Vagina (tissue), 2 donors: ENCODE data around the gene ATP1A4. TPM values are rescaled to one million over a fixed set of nuclear protein-coding genes. Genes with fewer than 3 reads are reported as not detected.

Source experiments
- DNase-seq, 2 donors: peaks; one replicate each; pipeline ENCODE4 v3.0.0-alpha.2; 2017; ENCODE audit errors: extremely low spot score in 2 of 2
- H3K27ac ChIP-seq: fragments of 200-600 bp; sonication (generic); one replicate; pipeline ENCODE4 v1.5.1; 2019
- H3K27me3 ChIP-seq: fragments of 200-600 bp; sonication (generic); one replicate; pipeline ENCODE4 v1.5.1; 2019
- H3K36me3 ChIP-seq, 2 donors: fragments of 200-600 bp; sonication (generic); one replicate each; pipeline ENCODE4 v1.5.1; 2017 to 2019
- H3K4me1 ChIP-seq: fragments of 200-600 bp; sonication (generic); one replicate; pipeline ENCODE4 v1.5.1; 2019
- H3K4me3 ChIP-seq, 2 donors: fragments of 200-600 bp; sonication (generic); 1 replicate in 1 of 2; 2 replicates in 1 of 2; pipeline ENCODE4 v1.5.1; 2016 to 2019
- H3K9me3 ChIP-seq: fragments of 200-600 bp; sonication (generic); one replicate; pipeline ENCODE4 v1.5.1; 2019
- POLR2A ChIP-seq, 2 donors: fragments of 450-650 bp; IDR thresholded peaks; one replicate each; pipeline ENCODE4 v1.6.1; 2017; ENCODE audit warnings: antibody characterized with exemption in 2 of 2, mild to moderate bottlenecking in 2 of 2, moderate library complexity in 2 of 2
- POLR2AphosphoS5 ChIP-seq, 2 donors: sonication (generic); formaldehyde crosslinking; IDR thresholded peaks; one replicate each; pipeline ENCODE4 v1.9.0; 2017; ENCODE audit warnings: antibody characterized with exemption in 2 of 2, mild to moderate bottlenecking in 2 of 2, low read depth in 1 of 2; ENCODE audit not compliant: insufficient read depth in 1 of 2
- intact Hi-C: fragments of 100-400 bp; cut with DNase I; formaldehyde crosslinking; loops from one replicate; pipeline ENCODE4 v1.15.1; 2023
- total RNA-seq: library from RNA; depleted of rRNA; stranded (reverse); fragments of >200 nt; gene quantifications from one replicate; pipeline ENCODE4 v1.2.3, GENCODE V29; 2016
- TF ChIP-seq, protein P1 (sequence below), 3 experiments: fragments of 450-650 bp in 2 of 3; fragments of 200-600 bp in 1 of 3; sonication (generic) in 1 of 3; IDR thresholded peaks; one replicate each; pipeline ENCODE4 v1.5.1; 2017 to 2019; ENCODE audit warnings: antibody characterized with exemption in 3 of 3, mild to moderate bottlenecking in 2 of 3, moderate library complexity in 2 of 3

The ATP1A4 gene
- total RNA-seq, 1 donor from 2014 or later, result not detected

DNA sequence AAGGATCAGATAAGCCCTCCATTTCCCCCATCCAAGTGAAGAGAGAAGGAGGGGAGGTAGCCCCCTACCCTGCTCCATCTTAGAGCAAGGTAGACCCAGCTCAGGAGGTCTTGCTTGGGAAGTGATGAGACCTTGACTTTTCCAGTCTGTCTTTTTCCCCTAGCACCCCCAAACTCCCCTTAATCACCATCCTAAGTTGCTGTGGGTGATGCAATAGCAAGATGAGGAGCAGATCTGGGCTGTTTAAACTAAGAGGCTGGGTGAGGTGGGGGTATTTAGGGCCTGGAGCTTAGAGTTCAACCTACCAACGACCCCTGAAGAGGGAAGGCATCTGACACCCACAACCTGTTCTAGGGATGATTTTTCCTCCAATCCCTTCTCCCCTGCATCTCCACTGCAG is 34.1 kb upstream of the ATP1A4 start:
- DNase-seq, result no peak
- Histone ChIP-seq H3K4me1 (peaks cover 15% of the 10 kb centered on the region), H3K36me3 (no peaks in the 10 kb centered on the region), H3K27ac (no peak overlapping the region), H3K9me3 (no peaks in the 10 kb centered on the region), H3K27me3 (no peaks in the 10 kb centered on the region), H3K4me3 (peak overlapping the region; percentile 28 to 37)
- TF ChIP-seq, protein P1, sequence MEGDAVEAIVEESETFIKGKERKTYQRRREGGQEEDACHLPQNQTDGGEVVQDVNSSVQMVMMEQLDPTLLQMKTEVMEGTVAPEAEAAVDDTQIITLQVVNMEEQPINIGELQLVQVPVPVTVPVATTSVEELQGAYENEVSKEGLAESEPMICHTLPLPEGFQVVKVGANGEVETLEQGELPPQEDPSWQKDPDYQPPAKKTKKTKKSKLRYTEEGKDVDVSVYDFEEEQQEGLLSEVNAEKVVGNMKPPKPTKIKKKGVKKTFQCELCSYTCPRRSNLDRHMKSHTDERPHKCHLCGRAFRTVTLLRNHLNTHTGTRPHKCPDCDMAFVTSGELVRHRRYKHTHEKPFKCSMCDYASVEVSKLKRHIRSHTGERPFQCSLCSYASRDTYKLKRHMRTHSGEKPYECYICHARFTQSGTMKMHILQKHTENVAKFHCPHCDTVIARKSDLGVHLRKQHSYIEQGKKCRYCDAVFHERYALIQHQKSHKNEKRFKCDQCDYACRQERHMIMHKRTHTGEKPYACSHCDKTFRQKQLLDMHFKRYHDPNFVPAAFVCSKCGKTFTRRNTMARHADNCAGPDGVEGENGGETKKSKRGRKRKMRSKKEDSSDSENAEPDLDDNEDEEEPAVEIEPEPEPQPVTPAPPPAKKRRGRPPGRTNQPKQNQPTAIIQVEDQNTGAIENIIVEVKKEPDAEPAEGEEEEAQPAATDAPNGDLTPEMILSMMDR (IDR thresholded peaks at IDR 0.05), result no peak
- no peak for TF ChIP-seq POLR2A (IDR thresholded peaks at IDR 0.05)
- TF ChIP-seq POLR2AphosphoS5 (IDR thresholded peaks at IDR 0.05; ENCODE audit: insufficient read depth in 1 of 2, low read depth in 1 of 2), result no peak
- intact Hi-C loops, result no loop called here

DNA sequence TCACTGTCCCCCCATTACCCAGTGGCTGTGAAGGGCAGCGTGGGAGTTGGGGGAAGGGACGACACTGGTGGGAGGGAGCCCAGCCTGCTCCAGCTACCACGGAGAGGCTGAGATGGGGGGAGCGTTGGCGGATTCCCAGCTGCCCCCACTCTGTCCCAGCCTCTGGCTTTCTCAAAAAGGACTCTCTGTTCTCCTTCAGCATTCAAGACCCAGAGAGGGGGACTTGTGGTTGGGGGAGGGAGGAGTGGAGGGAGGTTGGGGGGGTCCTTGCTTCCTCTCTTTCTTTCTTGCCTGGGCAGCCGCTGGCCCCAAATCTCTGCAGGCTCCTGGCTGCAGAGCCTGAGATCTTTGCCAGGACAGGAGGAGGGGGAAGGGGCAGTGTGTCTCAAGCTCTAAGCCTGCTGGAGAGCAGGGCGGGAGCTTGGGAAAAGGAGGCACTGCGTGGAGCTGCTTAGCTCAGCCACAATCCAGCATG is 33.7 kb upstream of the ATP1A4 start:
- Histone ChIP-seq H3K4me3 (peak overlapping the region in 1 of 2 donors; percentile 28), H3K27me3 (no peaks in the 10 kb centered on the region), H3K4me1 (peaks cover 15% of the 10 kb centered on the region), H3K9me3 (no peaks in the 10 kb centered on the region), H3K27ac (no peak overlapping the region), H3K36me3 (no peaks in the 10 kb centered on the region)
- TF ChIP-seq POLR2AphosphoS5 (IDR thresholded peaks at IDR 0.05; ENCODE audit: insufficient read depth in 1 of 2, low read depth in 1 of 2) (no peak), POLR2A (IDR thresholded peaks at IDR 0.05) (no peak)
- TF ChIP-seq, protein P1 (IDR thresholded peaks at IDR 0.05), result no peak
- DNase-seq, result no peak
- intact Hi-C loops, result no loop called here

DNA sequence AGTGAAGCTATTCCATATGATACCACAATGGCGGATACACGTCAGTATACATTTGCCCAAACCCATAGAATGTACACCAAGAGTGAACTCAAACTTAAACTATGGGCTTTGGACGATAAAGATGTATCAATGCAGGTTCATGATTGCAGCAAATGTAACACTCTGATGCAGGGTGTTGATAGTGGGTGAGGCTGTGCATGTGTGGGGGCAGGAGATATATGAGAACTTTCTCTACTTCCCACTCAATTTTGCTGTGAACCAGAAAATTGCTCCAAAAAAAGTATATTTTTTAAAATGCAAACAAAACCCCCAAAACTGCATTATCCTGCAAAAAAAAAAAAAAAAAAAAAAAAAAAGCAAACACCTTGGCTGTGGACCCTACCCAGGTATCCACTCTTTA is 32.5 kb upstream of the ATP1A4 start:
- DNase-seq, result no peak
- H3K27me3 ChIP-seq, result no peaks in the 10 kb centered on the region
- H3K36me3 ChIP-seq, result no peaks in the 10 kb centered on the region
- TF ChIP-seq POLR2AphosphoS5 (IDR thresholded peaks at IDR 0.05; ENCODE audit: insufficient read depth in 1 of 2, low read depth in 1 of 2) (no peak), POLR2A (IDR thresholded peaks at IDR 0.05) (no peak)
- TF ChIP-seq, protein P1 (IDR thresholded peaks at IDR 0.05), result no peak
- H3K4me3 ChIP-seq, result no peak overlapping the region
- no peaks in the 10 kb centered on the region for H3K9me3 ChIP-seq
- H3K27ac ChIP-seq, result no peak overlapping the region
- intact Hi-C loops, result no loop called here
- H3K4me1 ChIP-seq, result peaks cover 15% of the 10 kb centered on the region

DNA sequence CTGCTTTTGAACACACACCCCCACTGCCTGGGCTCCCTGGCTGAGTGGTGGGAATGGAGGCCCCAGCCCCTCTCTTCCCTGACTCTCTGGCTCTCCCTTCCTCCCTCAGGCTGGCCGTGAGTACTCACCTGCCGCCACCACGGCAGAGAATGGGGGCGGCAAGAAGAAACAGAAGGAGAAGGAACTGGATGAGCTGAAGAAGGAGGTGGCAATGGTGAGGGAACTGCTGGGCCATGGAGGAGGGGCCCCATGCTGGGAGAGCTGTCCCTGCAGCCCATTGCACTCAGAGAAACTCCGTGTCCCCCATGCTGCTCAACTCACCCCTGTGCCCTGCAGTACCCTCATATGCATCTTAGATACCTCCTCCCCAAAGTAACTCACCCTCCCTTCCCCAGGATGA is 30.6 kb upstream of the ATP1A4 start:
- intact Hi-C loops, result no loop called here
- Histone ChIP-seq H3K27ac (no peak overlapping the region), H3K27me3 (no peaks in the 10 kb centered on the region), H3K4me3 (no peak overlapping the region), H3K9me3 (no peaks in the 10 kb centered on the region), H3K4me1 (peaks cover 15% of the 10 kb centered on the region), H3K36me3 (no peaks in the 10 kb centered on the region)
- no peak for DNase-seq
- TF ChIP-seq, protein P1 (IDR thresholded peaks at IDR 0.05), result no peak
- TF ChIP-seq POLR2AphosphoS5 (IDR thresholded peaks at IDR 0.05; ENCODE audit: insufficient read depth in 1 of 2, low read depth in 1 of 2), result no peak
- no peak for TF ChIP-seq POLR2A (IDR thresholded peaks at IDR 0.05)

DNA sequence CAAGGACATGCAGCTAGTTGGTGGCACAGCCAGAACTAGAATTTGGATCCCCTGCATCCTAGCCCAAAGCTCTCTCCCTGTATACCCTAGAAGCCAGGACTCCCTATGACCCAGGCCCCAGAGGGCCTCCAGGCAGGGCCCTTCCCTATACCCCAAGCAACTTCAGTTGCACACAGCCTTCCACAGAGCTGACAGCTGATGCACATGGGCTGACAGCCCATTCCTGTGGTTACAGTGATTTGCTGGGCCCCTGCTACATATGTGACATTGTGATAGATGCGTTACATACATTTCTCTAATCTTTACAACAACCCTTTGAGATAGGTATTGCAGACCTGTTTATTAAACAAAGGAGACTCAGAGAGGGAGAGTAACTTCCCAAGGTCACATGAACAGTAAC is 30.0 kb upstream of the ATP1A4 start:
- TF ChIP-seq POLR2AphosphoS5 (IDR thresholded peaks at IDR 0.05; ENCODE audit: insufficient read depth in 1 of 2, low read depth in 1 of 2), result no peak
- TF ChIP-seq, protein P1 (IDR thresholded peaks at IDR 0.05), result no peak
- no peak for TF ChIP-seq POLR2A (IDR thresholded peaks at IDR 0.05)
- Histone ChIP-seq H3K4me3 (no peak overlapping the region), H3K9me3 (no peaks in the 10 kb centered on the region), H3K27me3 (no peaks in the 10 kb centered on the region), H3K4me1 (peaks cover 15% of the 10 kb centered on the region), H3K27ac (no peak overlapping the region), H3K36me3 (no peaks in the 10 kb centered on the region)
- intact Hi-C loops, result no loop called here
- no peak for DNase-seq
